Trophoblast cell (in vitro differentiated cells and primary cell): Measurements from ENCODE around the gene CENPVL1.

Source experiments
- DNase-seq, 2 donors: peaks; one replicate each; pipeline ENCODE4 v3.0.0-alpha.2; 2016
- H2AFZ ChIP-seq: 2 replicates; pipeline ENCODE4 v1.6.1; 2013; ENCODE audit warnings: low read length, moderate library complexity, mild to moderate bottlenecking; ENCODE audit not compliant: insufficient read depth, poor library complexity
- H2AK5ac ChIP-seq: 2 replicates; pipeline ENCODE4 v1.6.1; 2013; ENCODE audit warnings: mild to moderate bottlenecking, low read length
- H2BK120ac ChIP-seq: 2 replicates; pipeline ENCODE4 v1.6.1; 2013; ENCODE audit warnings: low read length, mild to moderate bottlenecking, moderate library complexity; ENCODE audit not compliant: insufficient read depth, poor library complexity
- H2BK12ac ChIP-seq: 2 replicates; pipeline ENCODE4 v1.6.1; 2013; ENCODE audit warnings: mild to moderate bottlenecking, low read length, moderate library complexity
- H2BK5ac ChIP-seq: 2 replicates; pipeline ENCODE4 v1.6.1; 2013; ENCODE audit warnings: low read length, low read depth, moderate library complexity, mild to moderate bottlenecking; ENCODE audit not compliant: poor library complexity
- H3K14ac ChIP-seq: 2 replicates; pipeline ENCODE4 v1.6.1; 2013; ENCODE audit warnings: mild to moderate bottlenecking, low read length
- H3K18ac ChIP-seq: 2 replicates; pipeline ENCODE4 v1.6.1; 2013; ENCODE audit warnings: mild to moderate bottlenecking, low read length
- H3K23ac ChIP-seq: 2 replicates; pipeline ENCODE4 v1.6.1; 2013; ENCODE audit warnings: low read length
- H3K27ac ChIP-seq: 2 replicates; pipeline ENCODE4 v1.5.1; 2013; ENCODE audit warnings: low read depth, mild to moderate bottlenecking, inconsistent platforms, low read length, moderate library complexity
- H3K27me3 ChIP-seq: 2 replicates; pipeline ENCODE4 v1.6.1; 2013; ENCODE audit warnings: inconsistent platforms, mild to moderate bottlenecking, low read length, moderate library complexity; ENCODE audit not compliant: insufficient read depth
- H3K36me3 ChIP-seq, 2 experiments: 1 replicate in 1 of 2; 2 replicates in 1 of 2; pipeline ENCODE4 v1.6.1; 2013; ENCODE audit warnings: low read length in 2 of 2, mild to moderate bottlenecking in 2 of 2, moderate library complexity in 1 of 2; ENCODE audit not compliant: insufficient read depth in 2 of 2, control insufficient read depth in 1 of 2
- H3K4ac ChIP-seq: 2 replicates; pipeline ENCODE4 v1.6.1; 2013; ENCODE audit warnings: low read depth, mild to moderate bottlenecking, low read length, moderate library complexity
- H3K4me1 ChIP-seq, 2 experiments: 1 replicate in 1 of 2; 2 replicates in 1 of 2; pipeline ENCODE4 v1.6.1; 2013; ENCODE audit warnings: low read length in 2 of 2, mild to moderate bottlenecking in 2 of 2, moderate library complexity in 1 of 2; ENCODE audit not compliant: insufficient read depth in 2 of 2, control insufficient read depth in 1 of 2
- H3K4me2 ChIP-seq: 2 replicates; pipeline ENCODE4 v1.6.1; 2013; ENCODE audit warnings: inconsistent platforms, mild to moderate bottlenecking, low read length, moderate library complexity
- H3K4me3 ChIP-seq: 2 replicates; pipeline ENCODE4 v1.5.1; 2013; ENCODE audit warnings: mild to moderate bottlenecking, low read depth, low read length, inconsistent platforms
- H3K79me1 ChIP-seq: one replicate; pipeline ENCODE4 v1.6.1; 2013; ENCODE audit warnings: low read length
- H3K79me2 ChIP-seq: 2 replicates; pipeline ENCODE4 v1.6.1; 2013; ENCODE audit warnings: low read length, mild to moderate bottlenecking; ENCODE audit not compliant: control insufficient read depth, insufficient read depth, poor library complexity
- H3K9ac ChIP-seq: 2 replicates; pipeline ENCODE4 v1.6.1; 2013; ENCODE audit warnings: mild to moderate bottlenecking, low read length
- H3K9me3 ChIP-seq: 2 replicates; pipeline ENCODE4 v1.6.1; 2013; ENCODE audit warnings: low read depth, mild to moderate bottlenecking, control low read depth, inconsistent platforms, low read length; ENCODE audit not compliant: insufficient read depth
- H4K12ac ChIP-seq: 2 replicates; pipeline ENCODE4 v1.6.1; 2013; ENCODE audit warnings: low read depth, mild to moderate bottlenecking, low read length, moderate library complexity
- H4K8ac ChIP-seq: 2 replicates; pipeline ENCODE4 v1.6.1; 2013; ENCODE audit warnings: low read depth, mild to moderate bottlenecking, low read length, moderate library complexity
- H4K91ac ChIP-seq: one replicate; pipeline ENCODE4 v1.6.1; 2013; ENCODE audit warnings: low read depth, mild to moderate bottlenecking, low read length, moderate library complexity
- WGBS: extraction: QIAGEN DNeasy Blood & Tissue Kit; methylation state at CpG from one replicate; pipeline ENCODE4 v1.1.7; 2013; ENCODE audit warnings: missing lambda C conversion rate; ENCODE audit not compliant: insufficient read length, insufficient coverage; ENCODE audit errors: extremely low coverage; 5-methylcytosine and 5-hydroxymethylcytosine counted together

Gene CENPVL1

GRCh38 chrX:51728202-51728601 is 17.9 kb downstream of the CENPVL1 start:
- H3K27ac ChIP-seq: no peak overlapping the region

GRCh38 chrX:51737091-51737490 is 26.8 kb downstream of the CENPVL1 start:
- Histone ChIP-seq H3K18ac (no peak overlapping the region), H2AFZ (no peak overlapping the region), H3K36me3 (no peaks in the 10 kb centered on the region), H2AK5ac (no peak overlapping the region), H3K27me3 (no peaks in the 10 kb centered on the region), H3K9ac (no peak overlapping the region), H3K23ac (no peak overlapping the region), H3K79me2 (no peaks in the 10 kb centered on the region), H3K79me1 (no peaks in the 10 kb centered on the region), H3K4me2 (no peak overlapping the region), H2BK5ac (no peak overlapping the region), H3K4me1 (no peaks in the 10 kb centered on the region), H4K8ac (no peak overlapping the region), H3K14ac (no peak overlapping the region), H3K9me3 (no peaks in the 10 kb centered on the region), H2BK120ac (no peak overlapping the region), H3K4ac (no peak overlapping the region), H4K91ac (no peak overlapping the region), H4K12ac (no peak overlapping the region), H3K27ac (no peak overlapping the region), H2BK12ac (no peak overlapping the region), H3K4me3 (no peak overlapping the region)
- DNase-seq: no peak
- WGBS: no CpG with 5 or more reads among the region's 2 CpGs

More at GRCh38 chrX:51728202-51728601, 17.9 kb downstream of the CENPVL1 start:
- Histone ChIP-seq H3K79me1 (no peaks in the 10 kb centered on the region), H3K18ac (no peak overlapping the region), H4K12ac (no peak overlapping the region), H4K91ac (no peak overlapping the region), H3K4me2 (no peak overlapping the region), H3K9ac (no peak overlapping the region), H3K4me1 (no peaks in the 10 kb centered on the region), H3K9me3 (no peaks in the 10 kb centered on the region), H3K79me2 (no peaks in the 10 kb centered on the region), H3K14ac (no peak overlapping the region), H2BK5ac (no peak overlapping the region), H3K27me3 (no peaks in the 10 kb centered on the region), H4K8ac (no peak overlapping the region), H3K36me3 (no peaks in the 10 kb centered on the region), H3K4me3 (no peak overlapping the region), H2AFZ (no peak overlapping the region), H3K4ac (no peak overlapping the region), H3K23ac (no peak overlapping the region), H2BK12ac (no peak overlapping the region), H2AK5ac (no peak overlapping the region), H2BK120ac (no peak overlapping the region)
- no peak for DNase-seq

- no peak overlapping the region for H3K23ac ChIP-seq
- H3K79me1 ChIP-seq: peaks cover 5% of the 10 kb centered on the region
- H4K8ac ChIP-seq: peak overlapping the region; percentile 61
- no CpG with 5 or more reads among the region's 3 CpGs for WGBS
- H3K4me1 ChIP-seq: no peaks in the 10 kb centered on the region
- no peak overlapping the region for H2BK12ac ChIP-seq
- no peak overlapping the region for H3K27ac ChIP-seq
- DNase-seq: no peak
- H3K79me2 ChIP-seq: peaks cover 4% of the 10 kb centered on the region
- no peak overlapping the region for H2BK5ac ChIP-seq
- H4K91ac ChIP-seq: no peak overlapping the region
- H3K4ac ChIP-seq: no peak overlapping the region
- H3K27me3 ChIP-seq: no peaks in the 10 kb centered on the region
- no peak overlapping the region for H3K4me2 ChIP-seq
- no peak overlapping the region for H2AK5ac ChIP-seq
- H3K9me3 ChIP-seq: no peaks in the 10 kb centered on the region
- no peak overlapping the region for H3K9ac ChIP-seq
- no peak overlapping the region for H2AFZ ChIP-seq
- no peak overlapping the region for H3K14ac ChIP-seq
- H3K36me3 ChIP-seq: no peaks in the 10 kb centered on the region
- no peak overlapping the region for H3K18ac ChIP-seq
- no peak overlapping the region for H2BK120ac ChIP-seq
- no peak overlapping the region for H3K4me3 ChIP-seq
- H4K12ac ChIP-seq: no peak overlapping the region
Measured at GRCh38 chrX:51742586-51742985, 32.3 kb downstream of the CENPVL1 start.

- peak within 1 kb of the TSS; percentile 81 for H3K9ac ChIP-seq
- H2BK12ac ChIP-seq: no peak within 1 kb of the TSS
- H4K91ac ChIP-seq: peak within 1 kb of the TSS; percentile 71
- H3K4ac ChIP-seq: peak within 1 kb of the TSS; percentile 86
- no peaks in the 10 kb centered on the region for H3K4me1 ChIP-seq
- H3K36me3 ChIP-seq: no peaks in the 10 kb centered on the region
- H2AFZ ChIP-seq: peak within 1 kb of the TSS; percentile 66
- no peak within 1 kb of the TSS for H2AK5ac ChIP-seq
- H4K12ac ChIP-seq: peak within 1 kb of the TSS; percentile 81
- H3K9me3 ChIP-seq: no peaks in the 10 kb centered on the region
- H3K4me3 ChIP-seq: peak within 1 kb of the TSS; percentile 80
- peaks cover 4% of the 10 kb centered on the region for H3K79me2 ChIP-seq
- peak within 1 kb of the TSS; percentile 93 for H3K18ac ChIP-seq
- peak within 1 kb of the TSS; percentile 68 for H2BK120ac ChIP-seq
- no peak within 1 kb of the TSS for H2BK5ac ChIP-seq
- H3K14ac ChIP-seq: peak within 1 kb of the TSS; percentile 86
- no peak within 1 kb of the TSS for H3K23ac ChIP-seq
- no peak within 1 kb of the TSS for H3K27ac ChIP-seq
- no peaks in the 10 kb centered on the region for H3K27me3 ChIP-seq
- WGBS: no CpG with 5 or more reads among the region's 63 CpGs
- peaks cover 5% of the 10 kb centered on the region for H3K79me1 ChIP-seq
- DNase-seq: peak; percentile 2 to 5
- H4K8ac ChIP-seq: peak within 1 kb of the TSS; percentile 87
- peak within 1 kb of the TSS; percentile 76 for H3K4me2 ChIP-seq
Measured at GRCh38 chrX:51743179-51743957, 33.1 kb downstream of the CENPVL1 start, which contains the start of gene GSPT2. TSS of gene GSPT2 (plus strand) at chrX:51743442. CDS start at chrX:51743627, 185 bp downstream.
